ENCODE data around the gene LRP3. TPM values are rescaled to one million over a fixed set of nuclear protein-coding genes. Genes with fewer than 3 reads are reported as not detected.

LRP3 gene
- polyA plus RNA-seq, 3 donors, result 1.4 to 11.9 (median 4.1) TPM

GRCh38 chr19:33255781-33256180 lies 61.7 kb downstream of the LRP3 start:
- WGBS (ENCODE audit: insufficient coverage), result 98% methylated on average over 6 of the region's 7 CpGs
- Histone ChIP-seq H3K79me2 (ENCODE audit: insufficient read depth, low read length) (no peaks in the 10 kb centered on the region), H3K9me3 (replicated peaks in 1 of 2; ENCODE audit: control insufficient read depth in 1 of 2, insufficient read depth in 1 of 2, low read length in 2 of 2) (peaks cover 0 to 4% of the 10 kb centered on the region in 2 donors), H3K4me3 (replicated peaks in 1 of 3; ENCODE audit: low read depth in 2 of 3, low read length in 3 of 3) (no peak overlapping the region), H2AFZ (ENCODE audit: insufficient read depth, low read depth, low read length, poor library complexity, severe bottlenecking) (no peak overlapping the region), H3K36me3 (replicated peaks in 1 of 2; ENCODE audit: control insufficient read depth in 1 of 2, insufficient read depth in 2 of 2, low read length in 2 of 2) (no peaks in the 10 kb centered on the region), H3K4me1 (ENCODE audit: control insufficient read depth in 1 of 2, insufficient read depth in 2 of 2, low read length in 2 of 2) (peaks cover 48 to 49% of the 10 kb centered on the region in 2 donors), H3K9ac (ENCODE audit: insufficient read depth, low read length, poor library complexity, severe bottlenecking) (no peak overlapping the region), H3K27ac (ENCODE audit: low read depth in 1 of 2, low read length in 2 of 2) (no peak overlapping the region), H3K27me3 (ENCODE audit: control insufficient read depth in 2 of 2, insufficient read depth in 2 of 2, low read length in 2 of 2) (no peaks in the 10 kb centered on the region), H3K4me2 (replicated peaks; ENCODE audit: extremely low read depth, low read length, poor library complexity, severe bottlenecking) (no peak overlapping the region), H4K20me1 (ENCODE audit: insufficient read depth, low read length) (no peaks in the 10 kb centered on the region)
- DNase-seq, result no peak
- Mint-ChIP-seq H3K9me3 (peaks cover 0 to 5% (median 2%) of the 10 kb centered on the region in 7 donors), H3K27me3 (ENCODE audit: low read depth in 3 of 3) (no peaks in the 10 kb centered on the region), H3K4me1 (peaks cover 40% of the 10 kb centered on the region), H3K27ac (peak overlapping the region in 1 of 7 donors; percentile 30), H3K4me3 (no peak overlapping the region), H3K36me3 (no peaks in the 10 kb centered on the region)
- intact Hi-C loops (cut with micrococcal nuclease), result no loop called here
- TF ChIP-seq CTCF (IDR thresholded peaks at IDR 0.05), result no peak

- H3K27me3 ChIP-seq (ENCODE audit: control insufficient read depth in 2 of 2, insufficient read depth in 2 of 2, low read length in 2 of 2), result no peaks in the 10 kb centered on the region
- H3K27ac ChIP-seq (ENCODE audit: low read depth in 1 of 2, low read length in 2 of 2), result no peak overlapping the region
- peaks cover 0 to 4% of the 10 kb centered on the region in 2 donors for H3K9me3 ChIP-seq (replicated peaks in 1 of 2; ENCODE audit: control insufficient read depth in 1 of 2, insufficient read depth in 1 of 2, low read length in 2 of 2)
- Mint-ChIP-seq H3K4me1 (peaks cover 44% of the 10 kb centered on the region), H3K36me3 (no peaks in the 10 kb centered on the region), H3K4me3 (no peak overlapping the region), H3K27me3 (ENCODE audit: low read depth in 3 of 3) (no peaks in the 10 kb centered on the region), H3K27ac (no peak overlapping the region), H3K9me3 (peaks cover 0 to 5% (median 2%) of the 10 kb centered on the region in 7 donors)
- intact Hi-C loops (cut with micrococcal nuclease), result no loop called here
- peaks cover 52 to 54% of the 10 kb centered on the region in 2 donors for H3K4me1 ChIP-seq (ENCODE audit: control insufficient read depth in 1 of 2, insufficient read depth in 2 of 2, low read length in 2 of 2)
- H2AFZ ChIP-seq (ENCODE audit: insufficient read depth, low read depth, low read length, poor library complexity, severe bottlenecking), result no peak overlapping the region
- no peak for TF ChIP-seq CTCF (IDR thresholded peaks at IDR 0.05)
- H3K9ac ChIP-seq (ENCODE audit: insufficient read depth, low read length, poor library complexity, severe bottlenecking), result no peak overlapping the region
- H3K4me2 ChIP-seq (replicated peaks; ENCODE audit: extremely low read depth, low read length, poor library complexity, severe bottlenecking), result no peak overlapping the region
- DNase-seq, result no peak
- no peak overlapping the region for H3K4me3 ChIP-seq (replicated peaks in 1 of 3; ENCODE audit: low read depth in 2 of 3, low read length in 3 of 3)
- H4K20me1 ChIP-seq (ENCODE audit: insufficient read depth, low read length), result no peaks in the 10 kb centered on the region
- 97% methylated on average over 6 of the region's 7 CpGs for WGBS (ENCODE audit: insufficient coverage)
- H3K79me2 ChIP-seq (ENCODE audit: insufficient read depth, low read length), result no peaks in the 10 kb centered on the region
- H3K36me3 ChIP-seq (replicated peaks in 1 of 2; ENCODE audit: control insufficient read depth in 1 of 2, insufficient read depth in 2 of 2, low read length in 2 of 2), result no peaks in the 10 kb centered on the region
Observed at GRCh38 chr19:33256261-33256660, 62.1 kb downstream of the LRP3 start.

All from CD14-positive monocyte (primary cell).